HG02852 (cell line): Measurements from ENCODE around the gene PMEPA1.

Experiments
- ATAC-seq: cut with Tn5 transposase; IDR thresholded peaks from one replicate; pipeline ENCODE4 v1.9.1; 2021; ENCODE audit warnings: mild to moderate bottlenecking, moderate library complexity; ENCODE audit not compliant: unreplicated experiment

Gene PMEPA1

GRCh38 chr20:57627339-57627738 is 82.5 kb downstream of the PMEPA1 start:
- ATAC-seq: no peak

DNA sequence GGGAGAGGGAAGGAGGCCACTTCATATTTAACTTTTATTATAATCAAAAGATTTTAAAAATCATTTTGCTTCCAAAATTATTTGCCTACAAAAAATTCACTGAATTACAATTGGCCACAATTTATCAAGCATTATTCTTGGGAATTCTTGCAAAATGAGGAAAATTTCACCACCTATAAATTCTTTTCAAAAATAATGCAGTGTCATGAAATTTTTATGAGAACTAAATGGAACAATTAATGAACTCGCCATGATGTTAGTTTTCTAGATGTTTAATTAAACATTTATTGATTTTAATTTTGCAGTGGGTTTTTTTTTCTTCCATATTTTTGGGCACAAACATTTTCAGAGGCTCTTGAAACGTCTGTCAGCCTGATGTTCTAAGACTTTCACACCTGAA is 83.8 kb downstream of the PMEPA1 start:
- ATAC-seq: no peak

- no peak for ATAC-seq
These were observed 84.4 kb downstream of the PMEPA1 start for GRCh38 chr20:57625181-57625958.

DNA sequence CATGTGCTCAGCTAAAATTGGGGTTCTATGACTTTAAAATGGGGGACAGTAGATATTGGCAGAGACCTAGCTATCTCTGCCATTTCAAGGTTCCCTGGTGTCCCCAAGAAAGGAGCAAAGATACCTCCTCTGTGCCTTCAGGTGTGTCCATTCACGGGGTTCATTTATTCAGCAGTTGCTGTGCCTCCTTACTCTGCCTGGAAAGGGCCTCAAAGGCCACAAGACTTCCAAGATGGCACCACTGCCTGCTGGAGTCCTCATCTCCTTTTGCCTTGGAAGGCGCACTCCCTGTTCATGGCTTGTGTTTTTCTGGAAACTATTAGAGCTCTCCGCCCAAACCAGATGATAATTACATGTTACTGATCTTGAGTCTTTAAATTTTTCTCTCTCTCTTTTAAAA is 85.7 kb downstream of the PMEPA1 start:
- ATAC-seq: no peak

DNA sequence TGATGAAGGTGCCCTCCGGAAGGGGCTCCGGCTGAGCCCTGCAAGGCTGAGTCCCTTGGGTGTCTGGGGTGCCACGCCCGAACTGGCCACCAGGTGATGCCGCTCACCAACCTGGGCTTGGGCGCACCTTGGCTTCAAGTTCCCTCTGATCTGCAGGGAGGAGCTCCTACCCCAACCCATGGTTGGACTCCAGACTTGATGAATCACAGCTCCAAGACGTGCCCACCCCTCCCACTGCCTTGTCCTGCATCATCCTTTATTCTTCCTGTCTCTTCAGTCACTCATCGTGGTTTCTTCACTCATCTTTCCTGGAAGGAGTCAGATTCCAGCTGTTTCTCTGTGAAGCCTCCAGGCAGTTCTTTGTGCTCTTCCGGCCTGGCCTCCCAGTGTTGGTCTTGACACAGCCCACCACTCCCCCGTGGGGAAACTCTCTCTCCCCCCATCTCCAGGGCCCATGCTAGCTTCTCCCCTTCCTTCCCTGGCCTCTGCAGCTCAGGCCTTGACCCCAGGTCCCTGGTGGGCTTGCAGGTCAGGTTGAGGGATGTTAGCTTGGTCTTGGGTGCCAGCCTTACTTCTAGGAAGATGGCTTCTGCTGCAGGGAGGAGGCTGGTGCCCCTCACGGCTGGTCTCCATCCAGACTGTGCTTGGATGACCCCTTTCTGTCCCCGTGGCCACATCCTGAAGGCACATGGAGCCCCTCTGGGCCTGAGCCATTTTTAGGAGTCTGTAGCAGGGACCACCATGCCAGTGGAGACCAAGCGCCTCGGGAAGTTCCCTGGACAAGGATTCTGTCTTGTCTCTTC is 87.0 kb downstream of the PMEPA1 start:
- ATAC-seq: no peak

DNA sequence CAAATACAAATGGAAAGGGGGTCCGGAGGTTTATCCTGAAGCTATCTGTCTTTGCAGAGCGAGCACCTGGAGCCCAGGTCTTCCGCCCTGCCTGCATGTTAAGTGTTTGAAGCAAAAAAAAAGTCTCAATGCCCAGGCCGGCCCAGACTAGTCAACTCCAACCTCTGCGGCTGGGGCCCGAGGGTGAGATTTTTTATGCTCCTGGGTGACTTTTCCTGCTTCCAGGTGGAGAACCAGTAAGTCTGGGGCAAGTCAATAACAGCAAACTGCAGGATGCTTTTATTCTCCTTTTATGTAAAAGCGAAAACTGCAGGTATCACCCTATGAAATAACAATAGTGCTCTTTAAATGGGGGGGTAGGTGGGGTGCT is 87.6 kb downstream of the PMEPA1 start:
- no peak for ATAC-seq

DNA sequence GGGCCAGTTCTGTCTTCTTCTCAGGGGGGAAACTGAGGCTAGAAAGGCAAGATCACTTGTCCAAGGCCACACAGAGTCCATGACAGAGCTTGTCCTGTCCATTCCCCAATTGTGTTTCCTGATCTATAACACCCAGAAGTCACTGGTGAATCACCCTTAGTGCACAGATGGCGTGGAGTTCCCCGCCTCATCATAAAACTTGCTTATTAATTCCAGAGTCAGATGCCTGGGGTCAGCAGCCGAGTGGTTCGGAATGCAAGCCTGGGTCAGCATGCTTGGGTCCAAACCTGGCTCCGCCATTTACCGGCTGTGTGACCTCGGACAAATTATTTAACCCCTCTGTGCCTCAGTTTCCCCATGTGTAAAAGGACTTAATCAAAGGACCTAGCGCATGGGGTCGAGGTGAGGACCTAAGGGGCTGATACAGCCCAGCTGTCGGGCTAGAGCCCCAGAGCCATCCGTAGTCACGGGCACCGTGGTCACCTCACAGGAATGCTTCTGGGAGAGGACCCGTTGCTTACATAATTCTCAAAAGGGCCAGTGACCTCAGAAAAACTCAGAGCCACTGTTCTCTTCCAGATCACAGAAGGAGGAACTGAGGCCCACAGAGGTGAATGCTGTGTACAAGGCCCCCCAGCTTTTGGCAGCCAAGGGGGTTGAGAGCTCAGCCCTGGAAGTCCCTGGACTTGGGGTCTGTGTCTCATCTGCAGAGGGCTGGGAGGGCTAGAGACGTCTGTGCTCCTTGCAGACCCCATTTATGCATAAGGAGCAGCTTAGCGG is 88.2 kb downstream of the PMEPA1 start:
- no peak for ATAC-seq

- ATAC-seq: no peak
These were observed 88.8 kb downstream of the PMEPA1 start for GRCh38 chr20:57620999-57621398.

DNA sequence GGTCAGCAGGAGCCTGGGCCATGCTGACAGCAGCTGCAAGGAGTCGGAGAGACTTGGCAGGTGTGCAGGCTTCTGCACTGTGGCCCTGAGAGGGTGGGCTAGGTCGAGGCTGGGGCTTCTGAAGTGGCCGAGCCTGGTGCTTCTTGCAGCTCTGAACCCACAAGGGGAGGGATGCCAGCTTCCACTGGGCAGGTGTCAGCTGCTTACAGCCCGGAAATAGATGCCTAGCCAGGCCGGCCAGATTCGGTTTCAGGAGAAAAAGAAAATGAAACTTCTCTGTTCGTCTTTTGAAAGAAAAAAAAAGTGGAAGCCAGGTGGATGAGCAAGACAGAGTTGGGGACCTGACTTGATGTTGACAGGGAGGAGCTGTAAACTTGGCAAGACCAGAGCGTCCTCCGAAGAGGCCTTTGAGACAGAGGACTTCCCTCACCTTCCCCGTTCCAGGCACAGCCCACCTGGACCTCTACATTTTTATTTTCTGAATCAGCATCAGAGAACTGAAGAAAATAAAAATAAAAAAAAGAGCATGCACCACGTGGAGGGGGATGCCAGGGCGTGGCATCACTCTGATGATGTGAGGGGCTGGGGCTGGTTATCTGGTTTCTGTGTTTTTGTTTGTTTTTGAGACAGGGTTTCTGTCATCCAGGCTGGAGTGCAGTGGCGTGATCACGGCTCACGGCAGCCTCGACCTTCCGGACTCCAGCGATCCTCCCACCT is 89.4 kb downstream of the PMEPA1 start, which contains the start of gene ZBP1:
ZBP1 (minus strand) TSS at position 153 of the 717 bp plus-strand sequence; CDS start at position 22, 131 bp downstream.
- ATAC-seq: peak; percentile 39

GRCh38 chr20:57619051-57619831 is 90.6 kb downstream of the PMEPA1 start:
- ATAC-seq: peak; percentile 66

- no peak for ATAC-seq
These were observed 91.1 kb downstream of the PMEPA1 start for GRCh38 chr20:57618764-57619050.

GRCh38 chr20:57618091-57618763 is 91.6 kb downstream of the PMEPA1 start:
- ATAC-seq: no peak

DNA sequence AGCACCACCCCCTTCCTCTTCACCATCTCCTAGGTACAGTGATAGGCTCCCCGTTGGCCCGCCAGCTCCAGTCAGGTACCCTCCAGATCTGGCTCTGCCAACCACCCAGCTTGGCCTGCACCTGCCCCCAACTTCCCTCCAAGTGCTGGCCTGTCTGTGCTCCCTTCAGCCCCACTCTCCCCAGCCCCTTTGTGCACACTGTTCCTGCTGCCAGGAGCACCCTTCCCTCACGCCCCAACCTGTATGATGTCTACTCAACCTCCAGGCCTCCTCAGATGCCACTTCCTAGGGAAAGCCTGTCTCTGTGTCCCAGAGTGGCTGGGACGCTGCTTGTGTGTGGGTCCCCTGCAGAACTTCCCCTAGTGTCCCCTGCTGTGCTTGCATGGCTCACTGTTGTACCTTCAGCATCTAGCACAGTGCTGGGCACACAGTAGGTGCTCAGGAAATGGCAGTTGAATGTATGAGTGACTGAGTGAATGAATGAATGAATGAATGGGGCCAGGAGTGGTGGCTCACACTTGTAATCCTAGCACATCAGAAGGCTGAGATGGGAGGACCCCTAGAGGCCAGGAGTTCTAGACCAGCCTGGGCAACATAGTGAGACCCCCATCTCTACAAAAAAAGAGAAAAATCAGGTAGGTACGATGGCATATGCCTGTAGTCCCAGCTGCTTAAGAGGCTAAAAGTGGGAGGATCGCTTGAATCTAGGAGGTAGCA is 92.6 kb downstream of the PMEPA1 start:
- no peak for ATAC-seq

DNA sequence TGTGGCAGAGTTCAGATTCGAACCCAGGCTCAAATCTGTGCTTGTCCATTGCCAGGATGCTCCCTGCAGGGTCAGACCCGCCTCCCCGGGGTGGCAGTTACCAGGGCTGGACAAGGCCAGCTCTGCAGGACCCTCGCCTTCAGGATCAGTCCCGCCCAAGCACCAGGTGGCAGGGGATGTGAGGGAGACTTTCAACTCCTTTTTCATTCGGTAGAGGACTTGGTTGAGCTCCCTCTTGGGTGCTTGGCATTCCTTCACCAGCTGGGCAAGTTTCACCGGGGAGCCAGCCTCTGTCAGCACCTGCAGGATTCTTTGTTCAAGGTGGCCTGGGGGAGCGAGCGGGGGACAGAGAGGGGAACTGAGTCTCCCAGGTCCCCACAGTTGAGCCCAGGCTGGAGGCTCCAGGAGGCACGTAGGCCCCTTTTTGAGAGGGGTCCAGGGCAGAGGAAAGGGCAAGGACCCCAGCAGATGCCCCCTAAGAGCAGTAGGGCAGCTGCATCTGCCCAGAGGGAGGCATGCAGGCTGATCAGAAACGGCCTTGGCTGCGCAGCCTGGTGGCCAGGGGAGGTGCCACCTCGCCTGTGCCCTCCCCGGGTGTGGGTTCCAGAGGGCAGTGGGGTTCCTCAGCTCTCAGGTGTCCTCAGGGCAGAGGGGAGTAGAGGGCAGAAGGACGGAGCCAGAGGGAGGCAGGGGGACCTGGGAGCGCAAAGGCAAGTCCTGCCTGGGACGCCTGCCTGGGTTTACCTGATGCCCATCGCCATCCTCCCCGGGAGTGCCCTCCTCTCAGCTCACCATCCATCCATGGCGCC is 93.5 kb downstream of the PMEPA1 start:
- no peak for ATAC-seq

DNA sequence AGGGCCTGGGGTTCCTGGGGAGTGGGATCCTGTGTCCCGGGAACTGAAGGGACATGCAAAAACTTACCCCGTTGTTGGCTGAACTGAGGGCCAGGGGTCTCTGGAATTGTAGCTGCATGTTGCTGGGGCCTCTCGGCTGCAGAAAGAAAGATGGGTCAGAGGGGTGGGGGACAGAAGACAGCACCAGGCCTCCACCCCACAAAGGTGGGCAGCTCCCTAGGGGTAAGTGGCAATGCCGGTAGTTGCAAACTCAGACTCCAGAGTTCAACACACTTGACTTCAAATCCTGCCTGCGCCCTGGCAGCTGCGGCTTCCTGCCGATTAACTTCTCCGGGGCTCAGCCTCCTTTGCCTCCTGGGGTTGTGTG is 94.4 kb downstream of the PMEPA1 start:
- no peak for ATAC-seq

DNA sequence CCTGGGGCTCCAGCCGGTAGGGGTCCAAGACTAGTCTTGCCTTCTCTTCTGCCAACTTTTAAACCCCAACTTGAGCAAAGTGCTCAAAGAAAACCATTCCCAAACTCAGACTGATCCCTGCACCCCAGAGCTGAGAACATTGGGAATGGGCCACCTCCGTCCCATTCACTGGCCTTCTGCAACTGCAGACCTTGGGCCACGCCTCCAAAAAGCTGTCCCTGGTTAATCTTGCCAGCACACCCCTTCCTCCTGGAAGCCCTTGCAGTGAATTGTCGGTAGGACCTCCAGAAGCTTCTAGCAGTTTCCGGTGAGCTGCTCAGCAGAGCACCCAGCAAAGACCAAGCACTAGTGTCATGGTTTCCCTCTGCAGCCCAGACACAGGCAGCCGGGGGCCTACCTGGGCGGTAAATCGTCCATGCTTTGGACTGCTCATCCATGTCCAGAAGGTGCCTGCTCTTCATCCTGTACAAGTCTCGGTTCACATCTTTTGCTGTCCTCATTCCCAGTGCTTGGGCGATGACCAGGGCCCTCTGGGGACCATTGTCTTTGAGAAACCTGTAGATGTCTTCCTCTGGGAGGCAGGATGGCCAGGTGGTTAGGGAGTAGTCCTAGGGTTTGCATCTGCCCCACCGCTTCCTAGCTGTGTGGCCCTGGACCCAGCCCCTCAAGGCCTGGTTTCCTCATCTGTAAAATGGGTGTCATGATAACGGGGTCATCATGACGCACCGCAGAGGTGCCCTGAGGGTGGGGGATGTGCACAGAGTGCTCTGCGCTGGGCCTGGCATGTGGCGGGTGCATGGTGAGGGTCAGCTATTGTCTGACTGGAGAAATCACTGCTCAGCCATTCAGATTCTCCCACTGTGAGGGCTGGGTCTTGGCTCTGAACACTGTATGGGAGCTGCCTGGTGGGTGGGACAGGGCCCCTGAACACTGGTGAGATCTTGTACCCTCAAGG is 95.0 kb downstream of the PMEPA1 start:
- no peak for ATAC-seq

GRCh38 chr20:57613481-57613921 is 96.3 kb downstream of the PMEPA1 start:
- ATAC-seq: no peak
